HG02885 (cell line): ENCODE data around the gene GJA8.
"Not testable (repeated sequence)": the region's sequence is repeated elsewhere in the genome, so short reads cannot be mapped to it uniquely, and the experiment has no call there.

ENCODE experiments used
- ATAC-seq: cut with Tn5 transposase; IDR thresholded peaks from one replicate; pipeline ENCODE4 v1.9.1; 2021; ENCODE audit warnings: mild to moderate bottlenecking; ENCODE audit not compliant: unreplicated experiment, poor library complexity

Gene GJA8

GRCh38 chr1:147924813-147925212 lies 22.2 kb downstream of the GJA8 start:
- no peak for ATAC-seq

- not testable (repeated sequence) for ATAC-seq
These were observed 24.6 kb downstream of the GJA8 start for GRCh38 chr1:147927215-147927614.

- ATAC-seq, result not testable (repeated sequence)
These were observed 25.1 kb downstream of the GJA8 start for GRCh38 chr1:147927689-147928088.

- ATAC-seq, result peak; percentile 96
These were observed 25.9 kb downstream of the GJA8 start, which contains the start of gene GPR89B for GRCh38 chr1:147928236-147929132. TSS of gene GPR89B (plus strand) at chr1:147928420. CDS start at chr1:147928537, 117 bp downstream.

GRCh38 chr1:147931137-147931536 lies 28.5 kb downstream of the GJA8 start:
- ATAC-seq, result not testable (repeated sequence)

GRCh38 chr1:147935296-147935695 lies 32.7 kb downstream of the GJA8 start:
- not testable (repeated sequence) for ATAC-seq

GRCh38 chr1:147940456-147940855 lies 37.9 kb downstream of the GJA8 start:
- not testable (repeated sequence) for ATAC-seq

GRCh38 chr1:147942563-147942962 lies 40.0 kb downstream of the GJA8 start:
- not testable (repeated sequence) for ATAC-seq

- ATAC-seq, result not testable (repeated sequence)
These were observed 46.9 kb downstream of the GJA8 start for GRCh38 chr1:147949517-147949916.
